Measurements from ENCODE around the gene SLC9A3. TPM values are rescaled to one million over a fixed set of nuclear protein-coding genes. Genes with fewer than 3 reads are reported as not detected.

SLC9A3 gene
- total RNA-seq, 2 experiments from 2014 or later: 2.3 to 2.5 TPM

DNA sequence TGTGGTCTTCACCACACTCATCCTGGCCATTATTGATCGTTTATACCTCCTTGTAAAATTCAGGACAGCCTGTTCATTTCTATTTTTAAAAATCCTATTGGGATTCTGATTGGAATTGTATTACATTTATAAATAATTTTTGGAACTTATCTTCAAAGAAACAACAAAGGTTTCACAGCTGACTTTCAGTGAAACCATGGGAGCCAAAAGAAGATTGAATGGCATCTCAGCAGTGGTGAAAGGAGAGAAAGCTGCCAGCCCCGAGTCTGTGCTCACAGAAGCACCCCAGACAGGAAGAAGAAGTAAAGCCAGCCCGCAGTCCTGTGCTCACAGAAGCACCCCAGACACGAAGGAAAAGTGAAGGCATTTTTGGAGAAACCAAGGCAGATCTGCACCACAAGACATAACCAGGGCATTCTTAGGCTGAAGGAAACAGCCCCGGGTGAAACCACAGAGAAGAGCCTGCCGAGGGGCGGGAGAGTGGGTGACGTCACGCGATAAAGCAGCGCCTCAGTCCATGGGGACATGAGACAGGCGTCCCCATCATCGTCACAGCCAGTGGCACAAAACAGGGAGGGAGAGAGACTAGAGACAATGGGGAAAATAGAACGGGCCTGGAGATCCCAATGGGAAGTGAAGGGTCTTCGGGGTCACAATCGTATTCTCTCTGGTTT is 42.5 kb upstream of the SLC9A3 start:
- no peaks in the 10 kb centered on the region for H3K9me3 Mint-ChIP-seq
- ChIA-PET CTCF (no interaction called here), POLR2A (no interaction called here)
- peaks cover 0 to 6% of the 10 kb centered on the region in 2 experiments for H3K27me3 ChIP-seq (ENCODE audit: control insufficient read depth in 1 of 2, insufficient read depth in 2 of 2, low read length in 2 of 2)
- H3K4me1 Mint-ChIP-seq (ENCODE audit: low read depth): no peaks in the 10 kb centered on the region
- ATAC-seq (ENCODE audit: poor library complexity) (no peak), DNase-seq (no peak)
- no peaks in the 10 kb centered on the region for H3K4me1 ChIP-seq (ENCODE audit: insufficient read depth, low read length)
- H3K4me3 ChIP-seq (ENCODE audit: low read length): no peak overlapping the region
- no peak overlapping the region for H3K27ac ChIP-seq (ENCODE audit: low read depth in 1 of 2, low read length in 2 of 2)
- intact Hi-C loops (cut with DNase I, micrococcal nuclease): no loop called here
- H3K27ac Mint-ChIP-seq: no peak overlapping the region
- no peak overlapping the region for H3K4me3 Mint-ChIP-seq
- H3K36me3 ChIP-seq (ENCODE audit: insufficient read depth, low read length): no peaks in the 10 kb centered on the region
- H3K36me3 Mint-ChIP-seq (ENCODE audit: low read depth): no peaks in the 10 kb centered on the region
- H3K9me3 ChIP-seq (ENCODE audit: control insufficient read depth in 1 of 2, insufficient read depth in 1 of 2, low read length in 2 of 2): peaks cover 0 to 13% of the 10 kb centered on the region in 2 experiments
- TF ChIP-seq, protein P1, sequence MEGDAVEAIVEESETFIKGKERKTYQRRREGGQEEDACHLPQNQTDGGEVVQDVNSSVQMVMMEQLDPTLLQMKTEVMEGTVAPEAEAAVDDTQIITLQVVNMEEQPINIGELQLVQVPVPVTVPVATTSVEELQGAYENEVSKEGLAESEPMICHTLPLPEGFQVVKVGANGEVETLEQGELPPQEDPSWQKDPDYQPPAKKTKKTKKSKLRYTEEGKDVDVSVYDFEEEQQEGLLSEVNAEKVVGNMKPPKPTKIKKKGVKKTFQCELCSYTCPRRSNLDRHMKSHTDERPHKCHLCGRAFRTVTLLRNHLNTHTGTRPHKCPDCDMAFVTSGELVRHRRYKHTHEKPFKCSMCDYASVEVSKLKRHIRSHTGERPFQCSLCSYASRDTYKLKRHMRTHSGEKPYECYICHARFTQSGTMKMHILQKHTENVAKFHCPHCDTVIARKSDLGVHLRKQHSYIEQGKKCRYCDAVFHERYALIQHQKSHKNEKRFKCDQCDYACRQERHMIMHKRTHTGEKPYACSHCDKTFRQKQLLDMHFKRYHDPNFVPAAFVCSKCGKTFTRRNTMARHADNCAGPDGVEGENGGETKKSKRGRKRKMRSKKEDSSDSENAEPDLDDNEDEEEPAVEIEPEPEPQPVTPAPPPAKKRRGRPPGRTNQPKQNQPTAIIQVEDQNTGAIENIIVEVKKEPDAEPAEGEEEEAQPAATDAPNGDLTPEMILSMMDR (IDR thresholded peaks at IDR 0.05): no peak
- H3K27me3 Mint-ChIP-seq: peaks cover 23% of the 10 kb centered on the region

DNA sequence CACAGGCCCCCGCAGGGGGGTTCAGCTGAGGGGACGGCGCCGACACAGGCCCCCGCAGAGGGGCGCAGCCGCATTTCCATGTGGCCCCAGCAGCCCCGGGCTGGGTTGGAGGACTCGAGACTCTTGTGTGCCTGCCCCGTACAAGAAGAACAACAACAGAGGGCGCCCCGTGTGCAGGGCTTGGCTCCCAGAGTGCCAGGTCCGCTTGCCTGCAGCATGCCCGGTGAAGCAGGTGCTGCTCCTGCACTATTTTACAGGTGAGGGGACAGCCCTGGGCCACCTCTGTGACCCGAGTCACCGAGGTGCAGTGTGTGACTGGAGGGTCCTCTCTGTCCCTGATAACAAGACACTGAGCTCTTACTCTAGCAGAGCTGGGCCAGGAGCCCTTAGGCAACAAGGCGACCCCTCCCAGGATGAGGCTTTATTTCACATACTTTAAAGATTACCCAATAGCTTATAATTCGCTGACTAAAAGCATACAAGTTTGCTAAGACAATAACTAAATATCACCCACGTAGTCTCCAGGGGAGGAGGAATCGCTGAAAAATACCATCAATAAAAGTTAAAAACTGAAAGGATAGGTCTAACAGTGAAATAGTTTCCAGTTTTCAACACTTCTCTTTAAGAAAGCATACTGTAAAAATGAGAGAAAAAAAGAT is 41.7 kb upstream of the SLC9A3 start:
- Histone ChIP-seq H3K27ac (ENCODE audit: low read depth in 1 of 2, low read length in 2 of 2) (no peak overlapping the region), H3K9me3 (ENCODE audit: control insufficient read depth in 1 of 2, insufficient read depth in 1 of 2, low read length in 2 of 2) (peaks cover 0 to 13% of the 10 kb centered on the region in 2 experiments), H3K4me3 (ENCODE audit: low read length) (no peak overlapping the region), H3K4me1 (ENCODE audit: insufficient read depth, low read length) (no peaks in the 10 kb centered on the region), H3K36me3 (ENCODE audit: insufficient read depth, low read length) (no peaks in the 10 kb centered on the region), H3K27me3 (ENCODE audit: control insufficient read depth in 1 of 2, insufficient read depth in 2 of 2, low read length in 2 of 2) (peaks cover 0 to 11% of the 10 kb centered on the region in 2 experiments)
- Mint-ChIP-seq H3K4me1 (ENCODE audit: low read depth) (no peaks in the 10 kb centered on the region), H3K4me3 (no peak overlapping the region), H3K9me3 (no peaks in the 10 kb centered on the region), H3K27me3 (peaks cover 23% of the 10 kb centered on the region), H3K27ac (no peak overlapping the region), H3K36me3 (ENCODE audit: low read depth) (no peaks in the 10 kb centered on the region)
- intact Hi-C loops (cut with DNase I, micrococcal nuclease): no loop called here
- TF ChIP-seq, protein P1 (IDR thresholded peaks at IDR 0.05): no peak
- CTCF ChIA-PET: no interaction called here
- DNase-seq (no peak), ATAC-seq (ENCODE audit: poor library complexity) (no peak)
- POLR2A ChIA-PET: no interaction called here

DNA sequence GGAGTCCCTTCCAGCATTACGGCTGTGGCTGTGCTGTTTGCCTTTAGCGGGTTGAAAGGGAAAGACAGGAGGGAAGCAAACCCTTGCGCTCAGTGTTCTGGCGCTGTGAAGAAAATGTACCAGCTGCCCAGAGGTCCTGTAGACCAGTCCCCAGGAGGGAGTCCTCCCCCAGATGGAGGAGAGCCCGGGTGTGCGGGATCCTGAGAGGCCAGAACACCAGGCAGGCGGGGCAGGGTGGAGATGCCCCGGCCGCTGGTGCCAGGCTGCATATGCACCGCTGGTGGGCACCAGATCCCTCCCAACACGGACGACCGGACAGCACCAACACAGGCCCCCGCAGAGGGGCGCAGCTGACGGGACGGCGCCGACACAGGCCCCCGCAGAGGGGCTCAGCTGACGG is 37.2 kb upstream of the SLC9A3 start:
- DNase-seq (no peak), ATAC-seq (ENCODE audit: poor library complexity) (no peak)
- H3K9me3 Mint-ChIP-seq: no peaks in the 10 kb centered on the region
- no peaks in the 10 kb centered on the region for H3K36me3 ChIP-seq (ENCODE audit: insufficient read depth, low read length)
- POLR2A ChIA-PET: no interaction called here
- H3K4me3 ChIP-seq (ENCODE audit: low read length): no peak overlapping the region
- peaks cover 0 to 5% of the 10 kb centered on the region in 2 experiments for H3K9me3 ChIP-seq (ENCODE audit: control insufficient read depth in 1 of 2, insufficient read depth in 1 of 2, low read length in 2 of 2)
- intact Hi-C loops (cut with DNase I, micrococcal nuclease): no loop called here
- no peak overlapping the region for H3K27ac ChIP-seq (ENCODE audit: low read depth in 1 of 2, low read length in 2 of 2)
- TF ChIP-seq, protein P1 (IDR thresholded peaks at IDR 0.05): no peak
- no peak overlapping the region for H3K4me3 Mint-ChIP-seq
- no peaks in the 10 kb centered on the region for H3K36me3 Mint-ChIP-seq (ENCODE audit: low read depth)
- CTCF ChIA-PET: no interaction called here
- H3K27me3 ChIP-seq (ENCODE audit: control insufficient read depth in 1 of 2, insufficient read depth in 2 of 2, low read length in 2 of 2): peaks cover 0 to 19% of the 10 kb centered on the region in 2 experiments
- peaks cover 21% of the 10 kb centered on the region for H3K27me3 Mint-ChIP-seq
- H3K4me1 Mint-ChIP-seq (ENCODE audit: low read depth): no peaks in the 10 kb centered on the region
- H3K4me1 ChIP-seq (ENCODE audit: insufficient read depth, low read length): no peaks in the 10 kb centered on the region
- H3K27ac Mint-ChIP-seq: no peak overlapping the region
